HG03575 (cell line): Measurements from ENCODE around the gene CPM.
"Not testable (repeated sequence)": the region's sequence is repeated elsewhere in the genome, so short reads cannot be mapped to it uniquely, and the experiment has no call there.

Experiments used
- ATAC-seq: cut with Tn5 transposase; IDR thresholded peaks from one replicate; pipeline ENCODE4 v1.9.1; 2021; ENCODE audit not compliant: unreplicated experiment, insufficient number of reproducible peaks, low FRiP score; ENCODE audit errors: extremely low read depth

Gene CPM

GRCh38 chr12:68864604-68865003, 68.4 kb downstream of the CPM start:
- ATAC-seq, result no peak

DNA sequence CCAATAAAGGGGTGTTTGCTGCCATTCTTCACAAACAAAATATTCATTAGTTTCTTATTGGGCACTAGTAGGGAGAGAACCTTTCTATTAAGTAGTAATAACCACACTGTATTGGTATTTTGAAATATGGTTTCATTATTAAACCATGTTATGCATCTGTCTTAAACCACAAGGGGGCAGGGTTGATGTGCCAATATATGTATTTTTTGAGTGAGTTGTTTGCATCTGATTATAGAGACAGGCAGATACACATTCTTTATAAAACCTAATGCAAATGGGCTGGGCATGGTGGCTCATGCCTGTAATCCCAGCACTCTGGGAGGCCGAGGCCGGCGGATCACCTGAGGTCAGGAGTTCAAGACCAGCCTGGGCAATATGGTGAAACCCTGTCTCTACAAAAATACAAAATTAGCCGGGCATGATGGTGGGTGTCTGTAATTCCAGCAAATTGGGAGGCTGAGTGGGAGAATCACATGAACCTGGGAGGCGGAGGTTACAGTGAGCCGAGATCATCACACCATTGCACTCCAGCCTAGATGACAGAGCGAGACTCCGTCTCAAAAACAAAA, 69.0 kb downstream of the CPM start:
- not testable (repeated sequence) for ATAC-seq

DNA sequence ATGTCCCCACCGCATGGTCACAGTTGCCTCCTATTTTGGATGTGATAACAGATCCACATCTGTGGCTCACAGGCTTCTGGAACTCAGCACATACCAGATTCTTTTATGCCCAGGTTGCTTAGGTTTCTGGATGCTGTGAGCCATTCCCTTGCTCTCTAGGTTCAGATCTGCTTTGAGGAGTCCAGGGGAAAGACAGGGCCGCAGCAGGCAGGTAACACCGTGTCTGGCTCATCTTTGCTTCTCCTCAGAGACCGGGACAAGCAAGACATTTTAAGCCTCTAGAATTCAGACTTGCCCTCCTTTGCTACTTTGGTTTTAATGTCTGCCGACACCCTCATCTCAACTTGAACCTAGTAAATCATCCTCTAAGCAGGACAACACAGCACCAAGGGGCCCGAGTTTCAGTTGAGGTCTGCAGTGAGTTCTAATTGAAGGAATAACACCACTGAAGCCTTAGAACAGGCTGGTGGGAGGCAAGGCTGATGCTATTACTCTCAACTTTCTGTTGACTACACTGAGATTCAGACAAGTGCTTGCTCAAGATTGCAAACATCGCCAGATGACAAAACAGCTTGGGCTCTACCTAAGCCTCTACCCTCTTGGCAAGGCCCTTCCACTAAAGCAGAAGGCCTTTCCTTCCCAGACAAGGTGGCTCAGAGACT, 69.7 kb downstream of the CPM start:
- ATAC-seq, result no peak

DNA sequence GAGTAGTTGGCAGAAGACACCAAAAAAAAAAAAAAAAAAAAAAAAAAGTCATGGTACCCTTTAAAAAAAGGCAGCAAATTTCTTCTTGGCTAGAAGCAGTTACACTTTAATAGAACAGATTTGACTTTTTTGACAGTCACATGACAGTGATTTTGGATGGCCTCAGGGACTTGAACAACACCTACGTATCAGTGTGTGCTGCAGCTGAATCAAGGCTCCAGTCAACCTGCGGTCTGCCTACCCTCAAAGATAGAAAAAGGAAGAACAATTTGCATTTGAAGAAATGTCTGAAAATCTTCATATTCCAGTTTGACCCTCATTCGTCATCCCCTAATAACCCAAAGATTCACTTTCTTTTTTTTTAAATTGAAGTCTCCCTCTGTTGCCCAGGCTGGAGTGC, 71.1 kb downstream of the CPM start:
- no peak for ATAC-seq

GRCh38 chr12:68856510-68856909, 76.5 kb downstream of the CPM start:
- ATAC-seq, result no peak

GRCh38 chr12:68855771-68856170, 77.2 kb downstream of the CPM start:
- ATAC-seq, result no peak

- ATAC-seq, result no peak
Measured at GRCh38 chr12:68855111-68855510, 77.9 kb downstream of the CPM start.

DNA sequence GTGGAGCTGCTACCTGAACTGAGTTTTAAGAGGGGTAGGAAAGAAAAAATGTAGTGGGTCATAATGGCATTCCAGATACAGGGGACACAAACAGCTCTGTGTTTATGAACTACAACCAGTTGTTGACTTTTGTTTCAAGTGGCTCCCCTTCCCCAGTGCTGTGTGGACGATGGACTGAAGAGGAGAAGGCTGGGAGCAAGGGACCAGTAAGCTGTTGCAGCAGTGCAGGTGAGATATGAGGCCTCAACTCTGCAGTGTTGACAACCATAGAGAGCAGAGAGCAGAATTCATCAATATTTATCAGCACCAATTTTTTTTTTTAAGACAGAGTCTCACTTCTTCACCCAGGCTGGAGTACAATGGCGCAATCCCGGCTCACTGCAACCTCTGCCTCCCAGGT, 78.4 kb downstream of the CPM start:
- no peak for ATAC-seq

GRCh38 chr12:68854078-68854468, 78.9 kb downstream of the CPM start:
- no peak for ATAC-seq

DNA sequence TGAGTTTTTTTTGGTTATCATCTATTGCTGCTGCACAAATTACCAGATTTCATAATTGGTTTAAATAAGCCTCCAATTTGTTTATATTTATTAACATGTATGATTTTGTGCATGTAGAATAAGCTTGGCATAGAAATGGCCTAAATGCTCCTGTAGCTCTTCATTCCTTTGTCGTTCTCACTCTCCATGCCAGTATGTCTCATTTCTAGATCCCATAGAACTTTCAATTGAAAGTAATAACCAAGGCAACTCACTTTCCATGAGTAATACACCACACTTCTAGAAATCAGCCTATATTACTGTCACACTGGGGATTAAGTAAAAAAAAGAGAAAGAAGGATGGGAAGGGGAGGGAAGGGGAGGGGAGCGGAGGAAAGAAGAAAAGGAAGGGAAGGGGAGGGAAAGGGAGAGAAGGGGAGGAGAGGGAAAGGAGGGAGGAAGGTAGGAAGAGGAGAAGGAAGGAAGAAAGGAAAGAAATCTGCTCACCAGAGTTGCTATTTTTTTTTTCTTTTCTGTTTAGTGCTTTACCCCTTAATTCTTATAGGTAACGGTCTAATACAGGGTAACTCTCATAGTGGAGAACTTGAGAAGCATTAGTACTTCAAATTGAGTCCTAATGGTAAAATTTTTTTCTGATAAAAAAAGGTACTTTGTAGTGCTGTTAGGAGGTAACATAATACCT, 79.4 kb downstream of the CPM start:
- ATAC-seq, result no peak

GRCh38 chr12:68851592-68852306, 81.2 kb downstream of the CPM start:
- ATAC-seq, result no peak

DNA sequence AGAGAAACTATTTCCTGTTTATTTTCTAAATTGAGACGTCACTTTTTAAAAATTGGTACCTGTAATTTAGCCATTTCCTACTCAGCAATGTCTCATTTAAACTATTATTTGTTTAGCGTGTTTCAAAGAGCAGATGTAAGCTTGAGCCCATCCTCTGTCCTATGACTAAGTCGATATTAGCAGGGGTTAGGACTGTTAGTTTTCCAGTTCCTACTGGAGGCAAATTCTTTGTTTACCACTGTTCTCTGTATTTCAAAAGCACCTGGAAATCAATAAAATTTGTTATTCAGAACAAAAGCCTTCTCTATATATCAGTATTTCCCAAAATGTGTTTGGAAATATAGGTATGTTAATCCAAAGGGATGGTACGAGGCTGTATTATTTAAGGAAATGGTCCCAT, 82.6 kb downstream of the CPM start:
- ATAC-seq, result no peak

DNA sequence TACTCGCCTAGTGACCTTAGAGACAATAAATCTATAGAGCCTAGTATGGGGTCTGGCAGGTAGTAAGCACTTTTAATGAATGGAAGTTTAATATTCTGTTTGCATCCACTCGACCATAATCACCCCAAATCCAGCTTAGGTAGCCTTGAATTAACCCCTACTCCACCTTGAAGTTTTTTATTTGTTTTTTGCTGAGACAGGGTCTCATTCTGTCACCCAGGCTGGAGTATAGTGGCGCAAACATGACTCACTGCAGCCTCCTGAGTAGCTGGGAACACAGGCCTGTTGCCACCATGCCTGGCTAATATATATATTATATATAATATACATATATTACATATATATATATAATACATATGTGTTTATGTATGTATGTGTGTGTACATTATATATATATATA, 86.2 kb downstream of the CPM start:
- no peak for ATAC-seq

- no peak for ATAC-seq
Measured at GRCh38 chr12:68844788-68845695, 87.9 kb downstream of the CPM start.

DNA sequence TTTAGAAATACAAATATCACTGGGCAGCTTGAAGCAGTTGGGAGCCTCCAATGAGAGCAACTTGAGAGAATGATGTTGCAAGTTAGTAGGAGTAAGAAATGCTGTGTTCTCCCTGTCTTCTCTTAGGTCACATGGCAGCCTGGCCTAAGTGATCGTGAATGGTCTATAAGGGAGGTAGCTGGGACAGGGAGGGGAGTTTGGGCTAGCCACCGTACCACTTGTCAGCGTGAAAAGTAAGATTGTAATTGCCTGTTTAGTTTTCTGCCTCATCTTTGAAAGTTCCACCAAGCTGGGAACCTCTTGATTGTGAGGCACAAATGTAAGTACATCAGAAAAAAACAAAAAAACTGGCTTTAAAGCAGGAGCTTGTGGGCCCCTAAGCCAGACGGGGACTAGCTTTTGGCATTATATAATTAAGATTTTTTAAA, 88.6 kb downstream of the CPM start:
- ATAC-seq, result no peak

DNA sequence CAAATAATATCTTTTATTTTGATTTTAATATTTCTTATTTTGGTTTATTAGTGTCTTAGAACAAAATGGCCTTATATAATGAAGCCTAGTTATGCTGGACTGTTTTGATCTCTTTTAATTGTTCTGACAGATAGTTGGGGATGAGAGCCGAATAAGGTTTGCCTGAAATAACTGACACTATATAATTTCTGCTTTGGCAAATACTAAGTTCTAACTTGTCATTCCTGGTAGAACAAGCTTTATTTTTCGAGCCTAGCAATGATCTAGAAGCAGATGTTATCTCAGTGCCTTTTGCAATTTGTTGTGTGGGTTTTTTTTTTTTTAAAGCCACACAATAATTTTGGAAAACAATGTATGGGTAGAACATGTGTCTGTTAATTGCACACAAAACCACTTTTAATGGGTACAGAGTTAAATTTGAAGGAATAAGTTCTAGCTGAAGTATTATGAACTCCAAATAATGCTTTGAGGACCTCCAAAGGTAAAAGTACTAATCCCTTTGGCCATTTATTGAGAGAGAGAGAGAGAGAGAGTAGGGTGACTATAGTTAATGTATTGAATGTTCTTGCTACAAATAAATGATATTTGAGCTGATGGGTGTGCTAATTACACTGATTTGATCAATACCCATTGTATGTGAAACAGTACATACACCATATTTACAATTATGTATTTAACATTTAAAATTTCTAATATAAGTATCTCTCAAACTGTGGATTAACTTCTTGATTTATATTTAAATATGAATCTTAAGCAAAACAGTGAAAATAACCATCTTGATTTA, 90.0 kb downstream of the CPM start:
- no peak for ATAC-seq

DNA sequence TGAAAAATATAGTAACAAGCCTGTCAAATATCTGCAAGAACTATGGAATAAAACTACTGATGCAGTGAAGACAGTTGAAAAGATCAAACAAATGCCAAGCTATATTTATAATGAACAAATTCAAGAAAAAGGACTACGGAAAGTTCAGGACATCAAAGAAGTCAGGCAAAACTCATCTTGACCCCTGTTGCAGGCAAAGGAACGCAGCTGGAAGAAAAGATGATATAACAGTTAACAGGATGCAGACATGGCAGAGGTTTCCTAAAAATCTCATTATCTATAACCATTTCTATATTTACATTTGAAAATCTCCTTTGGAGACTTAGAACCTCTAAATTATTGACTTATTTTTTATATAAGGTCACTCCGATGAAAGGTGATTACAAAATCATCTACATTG, 90.8 kb downstream of the CPM start:
- ATAC-seq, result no peak

GRCh38 chr12:68841717-68842116, 91.3 kb downstream of the CPM start:
- ATAC-seq, result no peak
